HEK293T (cell line): Measurements from ENCODE around the gene NFIC.
"Not testable (repeated sequence)": the region's sequence is repeated elsewhere in the genome, so short reads cannot be mapped to it uniquely, and the experiment has no call there.

ENCODE experiments used
- BHLHE40 ChIP-seq: fragments of 450-650 bp; IDR thresholded peaks from 2 replicates; pipeline ENCODE4 v1.6.1; 2016; ENCODE audit warnings: mild to moderate bottlenecking, moderate library complexity, borderline replicate concordance
- CTBP1 ChIP-seq: fragments of 450-650 bp; IDR thresholded peaks from 2 replicates; pipeline ENCODE4 v1.6.1; 2016; ENCODE audit warnings: borderline replicate concordance
- ELF4 ChIP-seq: fragments of 450-650 bp; IDR thresholded peaks from 2 replicates; pipeline ENCODE4 v1.6.1; 2017; ENCODE audit warnings: antibody characterized with exemption
- FOXA1 ChIP-seq: fragments of 450-650 bp; IDR thresholded peaks from 2 replicates; pipeline ENCODE4 v1.6.1; 2016; ENCODE audit warnings: mild to moderate bottlenecking
- FOXM1 ChIP-seq: fragments of 450-650 bp; IDR thresholded peaks from 2 replicates; pipeline ENCODE4 v1.6.1; 2017; ENCODE audit warnings: mild to moderate bottlenecking, borderline replicate concordance
- L3MBTL2 ChIP-seq: fragments of 450-650 bp; conservative IDR thresholded peaks from 2 replicates; pipeline ENCODE4 v1.6.1; 2016; ENCODE audit warnings: mild to moderate bottlenecking
- NFRKB ChIP-seq: fragments of 450-650 bp; IDR thresholded peaks from 2 replicates; pipeline ENCODE4 v1.6.1; 2016; ENCODE audit warnings: mild to moderate bottlenecking, moderate library complexity
- SP1 ChIP-seq: fragments of 450-650 bp; IDR thresholded peaks from 2 replicates; pipeline ENCODE4 v1.6.1; 2017
- SUZ12 ChIP-seq: fragments of 450-650 bp; IDR thresholded peaks from 2 replicates; pipeline ENCODE4 v1.6.1; 2016; ENCODE audit warnings: mild to moderate bottlenecking
- TARDBP ChIP-seq: fragments of 450-650 bp; IDR thresholded peaks from 2 replicates; pipeline ENCODE4 v1.6.1; 2016
- ZNF384 ChIP-seq: fragments of 450-650 bp; IDR thresholded peaks from 2 replicates; pipeline ENCODE4 v1.6.1; 2016

GRCh38 chr19:3376091-3376455, 9.7 kb downstream of the NFIC start:
- not testable (repeated sequence) for TF ChIP-seq NFRKB, SUZ12, ZNF384, L3MBTL2, FOXA1, TARDBP, ELF4, SP1, BHLHE40, CTBP1, FOXM1
